Measurements from ENCODE around the gene ADIPOQ.
"Not testable (repeated sequence)": the region's sequence is repeated elsewhere in the genome, so short reads cannot be mapped to it uniquely, and the experiment has no call there.

Gene ADIPOQ

GRCh38 chr3:186825294-186825821, 17.2 kb upstream of the ADIPOQ start:
- DNase-seq = no peak
- in situ Hi-C loops (cut with HindIII; ENCODE audit: low pct_ligation_motif_present, low pct_unique_long_range_greater_than_20kb, low sequenced_read_pairs) = no loop called here

- DNase-seq = no peak
- in situ Hi-C loops (cut with HindIII; ENCODE audit: low pct_ligation_motif_present, low pct_unique_long_range_greater_than_20kb, low sequenced_read_pairs) = no loop called here
These were observed 16.6 kb upstream of the ADIPOQ start for GRCh38 chr3:186825872-186826409.

- in situ Hi-C loops (cut with HindIII; ENCODE audit: low pct_ligation_motif_present, low pct_unique_long_range_greater_than_20kb, low sequenced_read_pairs) = no loop called here
- no peak for DNase-seq
These were observed 16.0 kb upstream of the ADIPOQ start for GRCh38 chr3:186826410-186826975.

GRCh38 chr3:186826976-186827857, 15.3 kb upstream of the ADIPOQ start:
- peak; percentile 81 for DNase-seq
- in situ Hi-C loops (cut with HindIII; ENCODE audit: low pct_ligation_motif_present, low pct_unique_long_range_greater_than_20kb, low sequenced_read_pairs) = no loop called here

GRCh38 chr3:186828340-186828739, 14.2 kb upstream of the ADIPOQ start:
- DNase-seq = no peak

GRCh38 chr3:186831798-186832197, 10.7 kb upstream of the ADIPOQ start:
- DNase-seq = no peak
- in situ Hi-C loops (cut with HindIII; ENCODE audit: low pct_ligation_motif_present, low pct_unique_long_range_greater_than_20kb, low sequenced_read_pairs) = no loop called here

More at GRCh38 chr3:186828340-186828739, 14.2 kb upstream of the ADIPOQ start:
- in situ Hi-C loops (cut with HindIII; ENCODE audit: low pct_ligation_motif_present, low pct_unique_long_range_greater_than_20kb, low sequenced_read_pairs) = no loop called here

- in situ Hi-C loops (cut with HindIII; ENCODE audit: low pct_ligation_motif_present, low pct_unique_long_range_greater_than_20kb, low sequenced_read_pairs) = no loop called here
- no peak for DNase-seq
These were observed 10.2 kb upstream of the ADIPOQ start for GRCh38 chr3:186832276-186832675.

GRCh38 chr3:186839874-186840641, 2.5 kb upstream of the ADIPOQ start:
- in situ Hi-C loops (cut with HindIII; ENCODE audit: low pct_ligation_motif_present, low pct_unique_long_range_greater_than_20kb, low sequenced_read_pairs) = no loop called here

GRCh38 chr3:186841620-186842019, 890 bp upstream of the ADIPOQ start:
- DNase-seq = no peak

More at GRCh38 chr3:186839874-186840641, 2.5 kb upstream of the ADIPOQ start:
- no peak for DNase-seq

GRCh38 chr3:186843039-186843432, 526 bp downstream of the ADIPOQ start:
- in situ Hi-C loops (cut with HindIII; ENCODE audit: low pct_ligation_motif_present, low pct_unique_long_range_greater_than_20kb, low sequenced_read_pairs) = no loop called here

More at GRCh38 chr3:186841620-186842019, 890 bp upstream of the ADIPOQ start:
- in situ Hi-C loops (cut with HindIII; ENCODE audit: low pct_ligation_motif_present, low pct_unique_long_range_greater_than_20kb, low sequenced_read_pairs) = no loop called here

GRCh38 chr3:186844908-186845307, 2.4 kb downstream of the ADIPOQ start:
- no peak for DNase-seq
- in situ Hi-C loops (cut with HindIII; ENCODE audit: low pct_ligation_motif_present, low pct_unique_long_range_greater_than_20kb, low sequenced_read_pairs) = no loop called here

More at GRCh38 chr3:186843039-186843432, 526 bp downstream of the ADIPOQ start:
- no peak for DNase-seq

GRCh38 chr3:186845756-186846155, 3.2 kb downstream of the ADIPOQ start:
- in situ Hi-C loops (cut with HindIII; ENCODE audit: low pct_ligation_motif_present, low pct_unique_long_range_greater_than_20kb, low sequenced_read_pairs) = no loop called here
- DNase-seq = no peak

GRCh38 chr3:186847437-186847836, 4.9 kb downstream of the ADIPOQ start:
- in situ Hi-C loops (cut with HindIII; ENCODE audit: low pct_ligation_motif_present, low pct_unique_long_range_greater_than_20kb, low sequenced_read_pairs) = no loop called here
- no peak for DNase-seq

GRCh38 chr3:186849374-186849975, 7.0 kb downstream of the ADIPOQ start:
- peak; percentile 50 for DNase-seq
- in situ Hi-C loops (cut with HindIII; ENCODE audit: low pct_ligation_motif_present, low pct_unique_long_range_greater_than_20kb, low sequenced_read_pairs) = no loop called here

GRCh38 chr3:186851835-186852234, 9.3 kb downstream of the ADIPOQ start:
- in situ Hi-C loops (cut with HindIII; ENCODE audit: low pct_ligation_motif_present, low pct_unique_long_range_greater_than_20kb, low sequenced_read_pairs); DNase-seq: not testable (repeated sequence)

- DNase-seq = no peak
- in situ Hi-C loops (cut with HindIII; ENCODE audit: low pct_ligation_motif_present, low pct_unique_long_range_greater_than_20kb, low sequenced_read_pairs) = no loop called here
These were observed 10.5 kb downstream of the ADIPOQ start for GRCh38 chr3:186852994-186853393.

GRCh38 chr3:186854146-186854545, 11.6 kb downstream of the ADIPOQ start:
- in situ Hi-C loops (cut with HindIII; ENCODE audit: low pct_ligation_motif_present, low pct_unique_long_range_greater_than_20kb, low sequenced_read_pairs) = no loop called here
- no peak for DNase-seq

- no peak for DNase-seq
- in situ Hi-C loops (cut with HindIII; ENCODE audit: low pct_ligation_motif_present, low pct_unique_long_range_greater_than_20kb, low sequenced_read_pairs) = no loop called here
These were observed 12.4 kb downstream of the ADIPOQ start for GRCh38 chr3:186854954-186855353.

Data from ACHN (cell line).